Measurements from ENCODE around the gene TRAFD1.
"Not testable (repeated sequence)": the region's sequence is repeated elsewhere in the genome, so short reads cannot be mapped to it uniquely, and the experiment has no call there.

The TRAFD1 gene

GRCh38 chr12:112108202-112109079, 16.9 kb upstream of the TRAFD1 start, which contains the start of gene NAA25:
Gene NAA25, minus strand, starts transcription at chr12:112108783. Its CDS starts 10 bp downstream, at chr12:112108773.
- no peak for TF ChIP-seq ZNF274 (IDR thresholded peaks at IDR 0.05; ENCODE audit: low read depth, low read length)
- H3K4me3 ChIP-seq (ENCODE audit: low read length): peak within 1 kb of the TSS; percentile 93

- H3K4me3 ChIP-seq (ENCODE audit: low read length): not testable (repeated sequence)
Measured at GRCh38 chr12:112110787-112111662, 14.3 kb upstream of the TRAFD1 start.

GRCh38 chr12:112111931-112112330, 13.4 kb upstream of the TRAFD1 start:
- no peak for TF ChIP-seq ZNF274 (IDR thresholded peaks at IDR 0.05; ENCODE audit: low read depth, low read length)
- H3K4me3 ChIP-seq (ENCODE audit: low read length): no peak overlapping the region

- TF ChIP-seq ZNF274 (IDR thresholded peaks at IDR 0.05; ENCODE audit: low read depth, low read length): no peak
- H3K4me3 ChIP-seq (ENCODE audit: low read length): no peak overlapping the region
Measured at GRCh38 chr12:112112409-112113133, 12.8 kb upstream of the TRAFD1 start.

GRCh38 chr12:112115259-112116045, 9.9 kb upstream of the TRAFD1 start:
- TF ChIP-seq ZNF274 (IDR thresholded peaks at IDR 0.05; ENCODE audit: low read depth, low read length): no peak
- H3K4me3 ChIP-seq (ENCODE audit: low read length): no peak overlapping the region

GRCh38 chr12:112116232-112117060, 8.9 kb upstream of the TRAFD1 start:
- no peak for TF ChIP-seq ZNF274 (IDR thresholded peaks at IDR 0.05; ENCODE audit: low read depth, low read length)
- H3K4me3 ChIP-seq (ENCODE audit: low read length): no peak overlapping the region

- no peak overlapping the region for H3K4me3 ChIP-seq (ENCODE audit: low read length)
- TF ChIP-seq ZNF274 (IDR thresholded peaks at IDR 0.05; ENCODE audit: low read depth, low read length): no peak
Measured at GRCh38 chr12:112117685-112118084, 7.7 kb upstream of the TRAFD1 start.

GRCh38 chr12:112121780-112122565, 3.4 kb upstream of the TRAFD1 start:
- H3K4me3 ChIP-seq (ENCODE audit: low read length): no peak overlapping the region

GRCh38 chr12:112122823-112123690, 2.3 kb upstream of the TRAFD1 start:
- H3K4me3 ChIP-seq (ENCODE audit: low read length): no peak overlapping the region
- no peak for TF ChIP-seq ZNF274 (IDR thresholded peaks at IDR 0.05; ENCODE audit: low read depth, low read length)

More at GRCh38 chr12:112121780-112122565, 3.4 kb upstream of the TRAFD1 start:
- no peak for TF ChIP-seq ZNF274 (IDR thresholded peaks at IDR 0.05; ENCODE audit: low read depth, low read length)

GRCh38 chr12:112124918-112125249, 476 bp upstream of the TRAFD1 start:
- no peak overlapping the region for H3K4me3 ChIP-seq (ENCODE audit: low read length)

GRCh38 chr12:112126000-112126438, 659 bp downstream of the TRAFD1 start:
- TF ChIP-seq ZNF274 (IDR thresholded peaks at IDR 0.05; ENCODE audit: low read depth, low read length): no peak
- H3K4me3 ChIP-seq (ENCODE audit: low read length): peak overlapping the region; percentile 87

More at GRCh38 chr12:112124918-112125249, 476 bp upstream of the TRAFD1 start:
- TF ChIP-seq ZNF274 (IDR thresholded peaks at IDR 0.05; ENCODE audit: low read depth, low read length): no peak
